ENCODE data around the gene MTOR. TPM values are rescaled to one million over a fixed set of nuclear protein-coding genes. Genes with fewer than 3 reads are reported as not detected.

Gene MTOR
- total and polyA plus RNA-seq, 10 of the 15 experiments (the other 5 are each of a cell fraction or from before 2014, with no cell fraction given): 6.6 to 41.8 (median 29.8) TPM

- TF ChIP-seq E4F1 (IDR thresholded peaks at IDR 0.05; ENCODE audit: borderline replicate concordance, partially characterized antibody) (no peak), SRF (IDR thresholded peaks at IDR 0.05; ENCODE audit: low read depth in 2 of 2, low read length in 2 of 2) (no peak), TCF3 (IDR thresholded peaks at IDR 0.05; ENCODE audit: borderline replicate concordance, insufficient read depth, low read depth, low read length) (no peak), CBX5 (IDR thresholded peaks at IDR 0.05; ENCODE audit: low read depth) (no peak)
These were observed 40.0 kb upstream of the MTOR start (continued) for GRCh38 chr1:11302366-11302765.

GRCh38 chr1:11301601-11302000 is 39.2 kb upstream of the MTOR start:
- Histone ChIP-seq H2AFZ (ENCODE audit: control insufficient read depth, low read depth, low read length) (no peak overlapping the region), H3K9ac (ENCODE audit: control insufficient read depth, insufficient read depth, low read length) (no peak overlapping the region), H3K79me2 (ENCODE audit: control insufficient read depth, insufficient read depth, low read length) (no peaks in the 10 kb centered on the region), H3K27me3 (replicated peaks in 1 of 2; ENCODE audit: control insufficient read depth in 2 of 2, insufficient read depth in 2 of 2, low read length in 1 of 2) (no peaks in the 10 kb centered on the region), H3K27ac (ENCODE audit: control insufficient read depth, insufficient read depth) (no peak overlapping the region), H3K9me3 (replicated peaks; ENCODE audit: control insufficient read depth, insufficient read depth, low read length) (no peaks in the 10 kb centered on the region), H3K4me1 (ENCODE audit: control insufficient read depth, insufficient read depth, low read length) (no peaks in the 10 kb centered on the region), H3K4me3 (no peak overlapping the region), H3K4me2 (ENCODE audit: control insufficient read depth, insufficient read depth) (no peak overlapping the region), H3K36me3 (ENCODE audit: control insufficient read depth in 2 of 2, insufficient read depth in 2 of 2, low read length in 1 of 2) (no peaks in the 10 kb centered on the region), H4K20me1 (ENCODE audit: control insufficient read depth, insufficient read depth) (no peaks in the 10 kb centered on the region)
- intact Hi-C loops (cut with micrococcal nuclease; ENCODE audit: unreplicated experiment) (no loop called here), in situ Hi-C loops (cut with MboI) (no loop called here)
- BruUV-seq (replicated peaks): no TSS peak
- no peak for FAIRE-seq
- no peak for TF ChIP-seq SMC3 (IDR thresholded peaks at IDR 0.05; ENCODE audit: borderline replicate concordance, low read length)
- no peak for TF ChIP-seq YBX1 (IDR thresholded peaks at IDR 0.05)
- no peak for TF ChIP-seq NRF1 (conservative IDR thresholded peaks at IDR 0.05; ENCODE audit: low read depth, low read length)
- ChIA-PET RAD21 (ENCODE audit: unreplicated experiment) (no interaction called here), POLR2A (no interaction called here), CTCF (interaction anchor here (0.6 kb wide), 1 partner anchor 1865 kb away, joined by 3 read pairs; no protein-coding TSS in a partner anchor), SMC1A (ENCODE audit: uncharacterized antibody, unreplicated experiment) (no interaction called here)
- no peak for ATAC-seq
- DNase-seq (ENCODE audit: low read depth, low spot score): no peak
- 71% methylated on average over 9 of the region's 9 CpGs for WGBS (ENCODE audit: insufficient coverage, insufficient replicate concordance, low lambda C conversion rate, missing lambda C conversion rate)
